ENCODE measurements around the gene OR10X1. TPM values are rescaled to one million over a fixed set of nuclear protein-coding genes. Genes with fewer than 3 reads are reported as not detected.

The OR10X1 gene
- not detected for total RNA-seq

DNA sequence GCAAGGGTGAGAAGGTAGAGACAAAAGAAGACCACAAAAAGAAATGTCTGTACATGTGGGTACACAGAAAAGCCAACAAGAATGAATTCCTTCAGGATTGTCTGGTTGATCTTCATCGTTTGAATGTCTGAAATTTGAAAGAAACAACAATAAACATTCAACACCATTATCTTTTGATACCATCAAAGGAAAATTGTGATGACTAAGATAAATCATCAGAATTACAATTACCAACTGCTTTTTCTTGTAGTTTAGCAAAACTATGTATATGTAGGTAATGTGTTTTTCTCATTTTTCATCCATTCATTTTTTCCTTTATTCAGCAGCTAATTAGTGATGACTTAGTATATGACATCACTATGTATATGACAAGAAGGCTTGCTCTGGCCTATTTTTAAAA is at the start of gene OR10X1:
Gene OR10X1 (minus strand): TSS at position 167 of the 400 bp plus-strand sequence. CDS start 0 bp downstream, at position 167.
- Mint-ChIP-seq H3K9me3 (ENCODE audit: low read depth) (no peaks in the 10 kb centered on the region), H3K27ac (no peak within 1 kb of the TSS), H3K4me1 (no peaks in the 10 kb centered on the region), H3K4me3 (no peak within 1 kb of the TSS), H3K27me3 (peaks cover 8% of the 10 kb centered on the region), H3K36me3 (no peaks in the 10 kb centered on the region)
- DNase-seq, result no peak
- CTCF ChIA-PET, result no interaction called here
- ATAC-seq, result no peak

GRCh38 chr1:158613764-158614163 is 34.1 kb upstream of the OR10X1 start:
- no peak for DNase-seq
- ATAC-seq, result no peak
- CTCF ChIA-PET, result no interaction called here
- no peaks in the 10 kb centered on the region for H3K36me3 Mint-ChIP-seq
- peaks cover 22% of the 10 kb centered on the region for H3K27me3 Mint-ChIP-seq
- H3K4me3 Mint-ChIP-seq, result no peak overlapping the region
- no peak overlapping the region for H3K27ac Mint-ChIP-seq
- H3K4me1 Mint-ChIP-seq, result peaks cover 5% of the 10 kb centered on the region
- H3K9me3 Mint-ChIP-seq (ENCODE audit: low read depth), result no peaks in the 10 kb centered on the region

- Mint-ChIP-seq H3K36me3 (no peaks in the 10 kb centered on the region), H3K9me3 (ENCODE audit: low read depth) (no peaks in the 10 kb centered on the region), H3K4me1 (peaks cover 5% of the 10 kb centered on the region), H3K27ac (no peak overlapping the region), H3K27me3 (peaks cover 13% of the 10 kb centered on the region), H3K4me3 (no peak overlapping the region)
- CTCF ChIA-PET, result interaction anchor here (0.7 kb wide), 1 partner anchor 64 kb away, joined by 3 read pairs; no protein-coding TSS in a partner anchor
- ATAC-seq (no peak), DNase-seq (no peak)
Observed at GRCh38 chr1:158611916-158612315, 32.2 kb upstream of the OR10X1 start.

GRCh38 chr1:158607296-158607695 is 27.6 kb upstream of the OR10X1 start:
- DNase-seq (no peak), ATAC-seq (no peak)
- Mint-ChIP-seq H3K27ac (no peak overlapping the region), H3K36me3 (no peaks in the 10 kb centered on the region), H3K4me1 (peaks cover 5% of the 10 kb centered on the region), H3K4me3 (no peak overlapping the region), H3K9me3 (ENCODE audit: low read depth) (no peaks in the 10 kb centered on the region), H3K27me3 (peaks cover 9% of the 10 kb centered on the region)
- CTCF ChIA-PET, result no interaction called here

GRCh38 chr1:158604968-158605367 is 25.3 kb upstream of the OR10X1 start, which contains the start of gene OR10Z1:
Gene OR10Z1, plus strand, starts transcription at chr1:158605268. Its CDS starts 1,171 bp downstream, at chr1:158606439.
- H3K4me1 Mint-ChIP-seq, result no peaks in the 10 kb centered on the region
- no peaks in the 10 kb centered on the region for H3K9me3 Mint-ChIP-seq (ENCODE audit: low read depth)
- peaks cover 16% of the 10 kb centered on the region for H3K27me3 Mint-ChIP-seq
- CTCF ChIA-PET, result no interaction called here
- no peak for DNase-seq
- H3K36me3 Mint-ChIP-seq, result no peaks in the 10 kb centered on the region
- ATAC-seq, result no peak
- H3K27ac Mint-ChIP-seq, result no peak within 1 kb of the TSS
- H3K4me3 Mint-ChIP-seq, result no peak within 1 kb of the TSS

DNA sequence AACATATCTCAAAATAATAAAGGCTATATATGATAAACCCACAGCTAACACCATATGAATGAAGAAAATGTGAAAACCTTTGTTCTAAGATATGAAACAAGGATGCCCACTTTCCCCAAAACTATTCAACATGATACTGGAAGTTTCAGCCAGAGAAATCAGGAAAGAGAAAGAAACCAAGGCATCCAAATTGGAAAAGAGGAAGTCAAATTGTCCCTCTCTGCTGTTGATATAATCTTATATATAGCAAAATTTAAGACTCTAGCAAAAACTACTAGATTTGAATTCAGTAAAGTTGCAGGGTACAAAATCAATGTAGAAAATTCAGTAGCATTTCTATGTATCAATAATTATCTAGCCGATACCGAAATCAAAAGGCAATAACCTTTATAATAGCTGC is 21.0 kb upstream of the OR10X1 start:
- Mint-ChIP-seq H3K4me1 (no peaks in the 10 kb centered on the region), H3K9me3 (ENCODE audit: low read depth) (peaks cover 4% of the 10 kb centered on the region), H3K27me3 (peaks cover 19% of the 10 kb centered on the region), H3K36me3 (no peaks in the 10 kb centered on the region), H3K27ac (no peak overlapping the region), H3K4me3 (no peak overlapping the region)
- ATAC-seq (no peak), DNase-seq (no peak)
- CTCF ChIA-PET, result no interaction called here

DNA sequence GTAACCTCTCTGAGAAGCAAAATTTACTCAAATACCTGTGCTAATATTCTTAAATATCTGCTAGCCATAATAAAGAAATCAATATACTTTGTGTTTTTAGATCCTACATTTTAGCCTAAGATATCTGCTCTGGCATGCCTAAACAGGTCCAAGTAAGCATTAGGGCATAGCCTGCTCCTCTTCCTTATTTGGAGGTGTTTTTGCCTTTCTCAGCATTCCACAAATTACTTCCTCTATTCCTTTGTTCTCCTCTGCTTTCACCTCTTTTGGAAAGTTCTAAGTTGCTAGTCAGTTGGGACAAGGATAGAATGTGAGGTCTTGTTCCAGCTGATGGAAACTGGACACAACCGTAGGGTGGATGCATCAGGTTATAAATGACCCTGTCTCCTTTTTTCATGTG is 7.2 kb upstream of the OR10X1 start:
- Mint-ChIP-seq H3K9me3 (ENCODE audit: low read depth) (peaks cover 5% of the 10 kb centered on the region), H3K27ac (no peak overlapping the region), H3K36me3 (no peaks in the 10 kb centered on the region), H3K4me3 (no peak overlapping the region), H3K4me1 (no peaks in the 10 kb centered on the region), H3K27me3 (peaks cover 5% of the 10 kb centered on the region)
- ATAC-seq, result no peak
- CTCF ChIA-PET, result no interaction called here
- no peak for DNase-seq

DNA sequence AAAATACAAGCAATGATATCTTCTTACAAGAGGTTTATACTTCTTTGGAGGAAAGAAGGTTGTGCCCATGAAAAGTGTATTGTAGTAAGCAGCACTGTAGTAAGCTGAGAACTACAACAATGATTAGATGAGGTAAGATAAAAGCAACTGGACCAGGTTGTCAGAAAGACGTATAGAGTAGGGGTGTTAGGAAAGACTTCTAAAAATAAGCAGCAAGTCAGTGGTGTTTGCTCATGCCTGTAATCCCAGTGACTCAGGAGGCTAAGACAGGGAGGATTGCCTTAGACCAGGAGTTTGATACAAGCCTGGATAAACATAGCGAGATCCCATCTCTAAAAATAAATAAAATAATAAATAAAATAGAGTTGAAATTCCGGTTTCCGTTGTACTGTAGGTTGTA is 4.3 kb upstream of the OR10X1 start:
- no peak for ATAC-seq
- no peak overlapping the region for H3K4me3 Mint-ChIP-seq
- H3K27ac Mint-ChIP-seq, result no peak overlapping the region
- DNase-seq, result no peak
- peaks cover 3% of the 10 kb centered on the region for H3K9me3 Mint-ChIP-seq (ENCODE audit: low read depth)
- H3K27me3 Mint-ChIP-seq, result peaks cover 7% of the 10 kb centered on the region
- no peaks in the 10 kb centered on the region for H3K36me3 Mint-ChIP-seq
- CTCF ChIA-PET, result no interaction called here
- H3K4me1 Mint-ChIP-seq, result no peaks in the 10 kb centered on the region

- H3K27me3 Mint-ChIP-seq, result peaks cover 16% of the 10 kb centered on the region
- H3K4me3 Mint-ChIP-seq, result no peak overlapping the region
- no peak for DNase-seq
- H3K27ac Mint-ChIP-seq, result no peak overlapping the region
- no peaks in the 10 kb centered on the region for H3K9me3 Mint-ChIP-seq (ENCODE audit: low read depth)
- H3K4me1 Mint-ChIP-seq, result no peaks in the 10 kb centered on the region
- H3K36me3 Mint-ChIP-seq, result no peaks in the 10 kb centered on the region
- CTCF ChIA-PET, result no interaction called here
- ATAC-seq, result no peak
Observed at GRCh38 chr1:158577561-158577960, 2.1 kb downstream of the OR10X1 start.

DNA sequence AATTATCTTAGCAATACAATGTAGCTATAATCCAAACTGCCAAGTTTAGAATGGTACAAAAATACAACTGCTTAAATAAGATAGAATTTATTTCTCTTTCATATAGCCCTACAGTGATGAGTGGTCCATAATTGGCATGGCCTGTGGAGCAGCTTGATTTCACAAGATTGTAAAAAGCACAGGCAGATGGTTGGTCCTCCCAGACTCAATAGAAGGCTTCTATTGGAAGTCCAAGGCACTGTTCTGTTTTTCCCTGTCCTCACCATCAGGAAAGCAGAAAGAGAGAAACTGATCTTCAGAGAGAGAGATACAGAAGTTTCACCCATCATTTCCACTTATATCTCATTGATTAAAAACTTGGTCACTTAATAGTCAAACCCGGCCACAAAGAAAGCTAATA is 7.5 kb downstream of the OR10X1 start:
- DNase-seq (no peak), ATAC-seq (no peak)
- Mint-ChIP-seq H3K36me3 (no peaks in the 10 kb centered on the region), H3K4me3 (no peak overlapping the region), H3K9me3 (ENCODE audit: low read depth) (no peaks in the 10 kb centered on the region), H3K27ac (no peak overlapping the region), H3K4me1 (no peaks in the 10 kb centered on the region), H3K27me3 (peaks cover 33% of the 10 kb centered on the region)
- CTCF ChIA-PET, result no interaction called here

- Mint-ChIP-seq H3K9me3 (ENCODE audit: low read depth) (no peaks in the 10 kb centered on the region), H3K27ac (no peak within 1 kb of the TSS), H3K4me3 (no peak within 1 kb of the TSS), H3K36me3 (no peaks in the 10 kb centered on the region), H3K4me1 (no peaks in the 10 kb centered on the region), H3K27me3 (peaks cover 35% of the 10 kb centered on the region)
- no peak for DNase-seq
- no peak for ATAC-seq
- CTCF ChIA-PET, result no interaction called here
Observed at GRCh38 chr1:158570480-158570879, 9.2 kb downstream of the OR10X1 start, which contains the start of gene OR6P1. Gene OR6P1, minus strand, starts transcription at chr1:158570580. Its CDS starts 6,976 bp downstream, at chr1:158563604.

DNA sequence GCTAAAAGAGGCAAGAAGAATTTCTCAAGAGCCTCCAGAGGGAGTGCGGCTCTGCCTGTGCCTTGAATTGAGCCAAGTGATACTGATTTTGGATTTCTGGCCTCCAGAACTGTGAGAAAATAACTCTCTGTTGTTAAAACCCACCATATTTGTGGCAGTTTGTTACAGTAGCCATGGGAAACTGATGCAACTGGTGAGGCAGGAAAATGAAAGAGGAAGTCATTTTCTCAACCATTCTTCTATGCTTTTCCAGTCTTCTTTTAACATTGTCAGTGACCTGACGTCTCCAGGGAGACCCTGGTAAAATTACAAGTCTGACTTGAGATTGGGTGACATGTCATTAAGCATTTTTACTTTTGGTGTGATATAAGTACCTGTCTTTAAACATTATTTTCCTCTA is 15.1 kb downstream of the OR10X1 start:
- ATAC-seq (no peak), DNase-seq (no peak)
- H3K27me3 Mint-ChIP-seq, result peaks cover 18% of the 10 kb centered on the region
- no peak overlapping the region for H3K27ac Mint-ChIP-seq
- H3K36me3 Mint-ChIP-seq, result no peaks in the 10 kb centered on the region
- no peaks in the 10 kb centered on the region for H3K9me3 Mint-ChIP-seq (ENCODE audit: low read depth)
- no peak overlapping the region for H3K4me3 Mint-ChIP-seq
- no peaks in the 10 kb centered on the region for H3K4me1 Mint-ChIP-seq
- CTCF ChIA-PET, result no interaction called here

DNA sequence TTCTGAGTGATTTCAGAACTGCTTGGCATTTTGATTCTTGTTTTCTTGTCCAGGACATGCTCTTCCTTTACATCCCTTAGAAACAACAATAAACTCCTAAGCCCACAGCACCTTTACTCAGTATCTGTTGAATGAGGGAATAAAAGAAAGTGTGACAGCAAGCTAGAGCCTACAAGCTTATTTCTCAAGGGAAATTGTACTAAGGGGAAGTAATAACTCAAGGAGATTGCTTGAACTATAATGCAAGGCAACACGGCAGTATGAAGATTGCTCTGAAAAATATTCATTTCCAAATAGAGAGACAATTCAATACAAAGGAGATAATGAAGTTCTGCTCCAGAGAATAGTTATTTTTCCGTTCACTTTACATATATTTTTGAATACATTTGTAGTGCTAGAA is 15.8 kb downstream of the OR10X1 start:
- DNase-seq (no peak), ATAC-seq (no peak)
- CTCF ChIA-PET, result no interaction called here
- peaks cover 18% of the 10 kb centered on the region for H3K27me3 Mint-ChIP-seq
- no peaks in the 10 kb centered on the region for H3K36me3 Mint-ChIP-seq
- no peak overlapping the region for H3K27ac Mint-ChIP-seq
- no peaks in the 10 kb centered on the region for H3K9me3 Mint-ChIP-seq (ENCODE audit: low read depth)
- no peak overlapping the region for H3K4me3 Mint-ChIP-seq
- no peaks in the 10 kb centered on the region for H3K4me1 Mint-ChIP-seq

DNA sequence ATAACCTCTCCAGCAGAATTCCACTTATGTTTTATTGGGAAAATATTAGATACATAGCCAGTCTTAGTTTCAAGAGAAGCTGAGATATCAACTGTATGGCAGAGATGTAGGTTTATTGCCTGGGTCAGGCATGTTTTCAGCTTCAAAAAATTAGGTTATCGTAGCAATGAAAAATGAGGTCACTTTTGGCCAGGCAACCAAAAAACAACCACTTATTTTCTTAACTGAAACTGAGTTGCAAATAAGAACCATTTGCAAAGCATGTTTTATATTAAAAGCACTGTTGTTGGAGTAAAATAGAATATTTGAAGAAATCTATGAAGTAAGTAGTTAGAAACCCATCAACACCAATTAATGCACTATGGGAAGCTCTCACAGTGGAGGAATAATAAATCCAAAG is 20.0 kb downstream of the OR10X1 start:
- CTCF ChIA-PET, result no interaction called here
- no peaks in the 10 kb centered on the region for H3K36me3 Mint-ChIP-seq
- no peak overlapping the region for H3K4me3 Mint-ChIP-seq
- no peaks in the 10 kb centered on the region for H3K4me1 Mint-ChIP-seq
- DNase-seq (no peak), ATAC-seq (no peak)
- no peak overlapping the region for H3K27ac Mint-ChIP-seq
- no peaks in the 10 kb centered on the region for H3K9me3 Mint-ChIP-seq (ENCODE audit: low read depth)
- H3K27me3 Mint-ChIP-seq, result peaks cover 14% of the 10 kb centered on the region

- no peak within 1 kb of the TSS for H3K27ac Mint-ChIP-seq
- no peaks in the 10 kb centered on the region for H3K9me3 Mint-ChIP-seq (ENCODE audit: low read depth)
- no peaks in the 10 kb centered on the region for H3K36me3 Mint-ChIP-seq
- CTCF ChIA-PET, result no interaction called here
- no peaks in the 10 kb centered on the region for H3K4me1 Mint-ChIP-seq
- H3K27me3 Mint-ChIP-seq, result peaks cover 14% of the 10 kb centered on the region
- no peak for DNase-seq
- no peak for ATAC-seq
- no peak within 1 kb of the TSS for H3K4me3 Mint-ChIP-seq
Observed at GRCh38 chr1:158554352-158554751, 25.3 kb downstream of the OR10X1 start, which contains the start of gene OR6Y1. Gene OR6Y1, minus strand, starts transcription at chr1:158554405. Its CDS starts 6,300 bp downstream, at chr1:158548105.
